ENCODE measurements around the gene ABHD16B.
"Not testable (repeated sequence)": the region's sequence is repeated elsewhere in the genome, so short reads cannot be mapped to it uniquely, and the experiment has no call there.

The ABHD16B gene

DNA sequence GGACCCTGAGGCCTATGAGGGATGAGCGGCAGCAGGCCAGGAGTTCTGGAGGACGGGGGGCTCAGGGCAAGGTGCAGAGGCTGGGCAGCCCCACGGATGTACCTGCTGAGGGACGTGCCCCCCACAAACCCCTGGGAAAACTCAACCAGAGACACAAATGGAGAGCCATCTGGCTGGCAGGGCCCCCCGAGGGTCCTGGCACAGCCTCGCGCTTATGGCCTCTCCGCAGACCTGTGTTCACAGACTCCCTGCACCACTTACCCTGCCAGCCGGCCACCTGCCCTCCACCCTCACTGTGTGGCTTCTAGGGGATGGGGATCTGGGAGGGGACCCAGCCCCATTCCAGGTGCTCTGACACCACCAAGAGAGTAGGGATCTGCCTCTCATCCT, 26.8 kb upstream of the ABHD16B start:
- no peak for DNase-seq (ENCODE audit: extremely low read depth in 1 of 2, low read depth in 1 of 2)

DNA sequence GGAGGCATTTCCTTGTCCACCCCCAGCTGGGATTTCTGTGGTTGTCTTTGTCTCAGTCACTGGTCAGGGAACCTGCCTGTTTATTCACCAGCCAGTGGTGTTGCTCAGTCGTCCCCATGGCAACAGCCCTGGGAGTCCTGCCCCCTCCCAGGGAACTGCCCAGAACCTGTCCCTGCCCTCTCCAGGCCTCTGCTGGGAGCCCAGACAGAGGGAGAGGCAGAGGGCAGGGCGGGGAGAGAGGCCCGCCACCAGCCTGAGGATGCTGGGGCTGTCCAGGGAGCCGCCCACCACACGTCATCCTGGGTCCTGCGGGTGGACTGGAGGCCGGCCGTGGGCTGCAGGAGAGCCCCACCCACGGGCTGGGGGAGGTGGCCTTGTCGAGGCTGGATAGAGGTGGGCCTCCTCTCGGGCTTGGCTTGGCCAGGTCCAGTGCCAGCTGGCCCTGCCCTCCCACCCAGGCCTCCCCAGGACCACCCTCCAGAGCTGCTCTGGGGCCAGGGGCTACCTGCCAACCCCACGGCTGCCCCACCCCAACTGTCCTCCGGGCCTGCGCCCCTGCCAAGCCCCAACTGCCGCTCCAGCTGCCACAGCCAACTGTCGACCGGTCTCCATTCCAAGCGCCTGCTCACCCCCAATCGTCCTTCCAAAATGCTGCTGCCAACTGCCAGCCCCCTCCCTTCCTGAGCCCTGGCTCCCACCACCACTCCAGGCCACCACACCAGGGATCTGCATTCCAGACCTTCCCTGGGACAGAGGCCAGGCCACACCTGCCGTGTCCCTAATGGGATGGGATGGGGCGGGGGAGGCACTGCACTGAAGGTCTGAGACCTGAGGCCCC, 26.1 kb upstream of the ABHD16B start:
- no peak for DNase-seq (ENCODE audit: extremely low read depth in 1 of 2, low read depth in 1 of 2)

DNA sequence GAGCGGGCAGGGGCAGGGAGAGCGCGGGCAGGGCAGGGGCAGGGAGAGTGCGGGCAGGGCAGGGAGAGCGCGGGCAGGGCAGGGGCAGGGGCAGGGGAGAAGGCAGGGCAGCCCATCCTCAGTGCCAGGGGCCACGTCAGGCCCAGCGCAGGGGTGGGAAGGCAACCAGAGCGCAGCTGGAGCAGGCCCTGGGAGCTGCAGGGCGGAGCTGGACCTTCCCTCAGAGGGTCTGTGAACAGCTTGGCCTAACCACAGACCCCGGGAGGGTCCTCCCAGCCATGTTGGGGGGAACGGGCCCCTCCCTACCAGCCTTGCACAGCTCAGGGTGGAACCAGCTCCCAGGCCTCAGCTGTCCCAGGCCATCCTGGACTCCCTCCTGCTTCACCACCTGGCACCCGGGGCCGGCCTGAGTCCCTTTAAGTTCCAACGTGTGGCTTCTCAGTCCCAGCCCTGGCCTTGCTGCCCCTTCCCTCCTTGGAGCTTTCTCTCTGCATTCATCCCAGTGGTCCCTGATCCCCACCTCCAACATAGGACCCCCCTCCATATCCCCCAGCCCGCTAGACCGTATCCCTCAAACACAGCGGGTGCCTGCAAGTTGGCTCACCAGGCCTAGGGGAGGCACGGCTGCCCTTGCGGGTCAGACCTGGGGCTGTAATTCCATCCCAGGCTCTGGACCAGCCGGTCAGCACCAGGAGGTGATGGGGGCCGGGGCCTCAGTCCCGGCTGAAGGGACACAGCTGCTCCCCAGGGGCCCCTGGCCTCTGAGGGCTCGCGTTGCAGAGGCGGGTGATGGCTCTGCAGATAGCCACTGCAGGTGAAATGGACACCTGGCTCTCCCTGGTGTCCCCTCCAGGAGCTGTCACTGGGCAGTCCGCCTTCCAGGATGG, 24.6 kb upstream of the ABHD16B start:
- no peak for DNase-seq (ENCODE audit: extremely low read depth in 1 of 2, low read depth in 1 of 2)

DNA sequence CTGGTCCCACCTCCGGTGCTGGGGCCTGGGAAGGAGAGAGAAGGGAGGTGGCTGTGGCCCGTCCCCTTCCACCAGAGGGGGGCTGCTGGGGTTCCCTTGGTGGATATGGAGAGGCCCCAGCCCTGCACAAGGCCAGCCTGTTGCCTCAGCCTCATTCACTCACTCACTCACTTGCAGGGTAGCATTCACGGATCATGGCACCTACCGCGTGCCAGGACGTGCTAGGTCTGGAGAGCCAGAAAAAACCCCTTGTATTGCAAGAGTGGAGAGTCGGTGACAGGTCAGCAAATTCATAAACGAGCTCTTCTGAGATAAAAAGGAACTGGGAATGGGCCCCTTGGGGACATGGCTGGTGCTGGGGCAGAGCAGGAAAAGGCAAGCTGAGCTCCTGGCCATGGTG, 23.8 kb upstream of the ABHD16B start:
- DNase-seq (ENCODE audit: extremely low read depth in 1 of 2, low read depth in 1 of 2) = no peak

DNA sequence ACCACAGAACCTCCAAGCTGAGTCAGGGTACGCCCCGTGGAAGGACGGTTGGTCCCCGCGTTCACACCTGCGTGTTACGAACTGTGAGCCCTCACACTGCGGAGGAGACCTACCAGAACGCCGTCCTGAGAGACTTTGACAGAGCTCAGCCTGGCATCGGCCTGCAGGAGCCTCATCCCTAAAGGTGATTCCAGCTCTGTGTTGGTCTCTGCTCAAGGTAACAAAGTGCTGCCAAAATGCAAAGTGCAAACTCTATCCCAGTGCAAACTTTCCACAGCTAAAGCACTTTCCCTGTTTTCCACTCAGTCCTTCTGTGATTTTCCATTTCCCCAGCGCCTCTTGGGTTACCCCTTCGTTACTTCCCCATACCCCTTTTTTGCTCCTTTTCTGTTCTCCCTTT, 21.7 kb upstream of the ABHD16B start:
- no peak for DNase-seq (ENCODE audit: extremely low read depth in 1 of 2, low read depth in 1 of 2)

DNA sequence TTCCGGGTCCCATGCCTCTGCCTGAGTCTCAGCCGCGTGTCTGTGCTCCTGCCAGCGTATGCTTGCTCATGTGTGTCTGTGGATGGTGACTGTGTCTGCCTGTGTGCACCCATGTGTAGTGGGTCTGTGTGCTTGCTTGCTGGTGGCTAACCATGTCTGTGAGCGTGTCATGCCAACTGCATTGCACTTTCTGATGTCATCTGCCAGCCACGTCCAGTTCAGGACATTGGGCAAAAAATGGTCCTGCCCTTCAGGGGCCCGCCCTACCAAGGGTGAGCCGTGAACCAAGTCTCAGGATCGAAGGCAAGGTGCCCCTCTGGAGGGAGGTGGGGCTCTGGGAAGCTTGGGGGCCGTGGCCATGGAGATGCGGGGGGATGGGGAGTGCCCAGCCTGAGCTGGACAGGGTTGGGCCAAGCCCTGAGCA, 20.9 kb upstream of the ABHD16B start:
- DNase-seq (ENCODE audit: extremely low read depth in 1 of 2, low read depth in 1 of 2) = no peak

DNA sequence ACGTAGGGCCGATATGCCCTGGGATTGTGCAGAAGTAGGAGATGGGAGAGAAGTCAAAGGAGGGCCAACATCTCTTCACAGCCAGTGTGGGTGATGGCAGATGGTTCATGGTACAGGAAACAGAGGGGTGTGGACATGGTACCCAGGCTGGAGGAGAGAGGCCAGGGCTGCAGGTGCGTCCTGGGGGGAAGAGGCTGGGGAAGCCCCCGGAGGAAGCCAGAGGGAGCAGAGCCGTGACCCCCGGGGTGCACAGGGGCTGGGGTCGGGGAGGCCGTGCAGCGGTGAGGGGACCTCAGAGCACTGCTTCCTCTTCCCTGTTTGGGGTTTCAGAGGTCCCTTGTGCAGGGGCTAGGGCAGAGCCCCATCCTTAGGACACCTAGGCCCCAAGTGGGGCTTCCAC, 19.0 kb upstream of the ABHD16B start:
- no peak for DNase-seq (ENCODE audit: extremely low read depth in 1 of 2, low read depth in 1 of 2)

DNA sequence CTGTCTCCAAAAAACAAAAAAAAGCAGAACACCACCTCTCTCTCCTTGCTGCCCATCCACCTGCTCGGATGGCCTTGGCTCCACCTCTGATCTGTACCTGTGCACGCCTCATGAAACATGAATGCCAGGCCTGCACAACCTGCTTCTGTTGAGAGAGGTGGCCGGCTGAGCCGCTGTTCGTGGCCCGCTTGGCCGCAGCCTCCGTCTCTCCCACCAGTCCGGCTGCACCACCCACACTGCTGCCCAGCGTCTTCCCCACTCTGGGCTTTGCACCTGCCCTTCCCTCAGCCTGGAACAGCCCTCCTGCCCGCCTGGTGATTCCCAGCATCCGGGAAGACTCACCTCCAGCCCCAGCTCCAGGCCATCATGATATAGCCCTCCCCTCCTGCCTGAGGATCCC, 18.1 kb upstream of the ABHD16B start:
- DNase-seq (ENCODE audit: extremely low read depth in 1 of 2, low read depth in 1 of 2) = no peak

DNA sequence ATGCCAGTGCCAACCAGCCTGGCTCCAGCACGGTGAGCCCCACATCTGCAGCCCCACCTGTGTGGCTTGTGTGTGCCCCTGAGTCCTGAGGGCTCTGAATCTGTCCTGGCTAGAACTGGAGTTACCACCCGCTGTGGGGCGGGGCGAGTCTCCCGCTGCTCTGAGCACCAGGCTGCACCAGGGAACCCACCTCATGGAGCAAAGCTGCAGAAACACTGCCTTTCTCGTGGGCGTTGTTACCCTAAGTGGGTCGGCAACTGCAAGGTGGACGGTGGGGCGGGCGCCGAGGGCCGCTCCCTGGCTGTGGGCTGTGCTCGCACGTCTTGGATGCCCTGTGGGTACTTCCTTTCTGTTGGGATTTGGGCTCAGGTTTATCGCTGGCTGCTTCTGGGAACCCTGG, 17.5 kb upstream of the ABHD16B start:
- DNase-seq (ENCODE audit: extremely low read depth in 1 of 2, low read depth in 1 of 2) = no peak

DNA sequence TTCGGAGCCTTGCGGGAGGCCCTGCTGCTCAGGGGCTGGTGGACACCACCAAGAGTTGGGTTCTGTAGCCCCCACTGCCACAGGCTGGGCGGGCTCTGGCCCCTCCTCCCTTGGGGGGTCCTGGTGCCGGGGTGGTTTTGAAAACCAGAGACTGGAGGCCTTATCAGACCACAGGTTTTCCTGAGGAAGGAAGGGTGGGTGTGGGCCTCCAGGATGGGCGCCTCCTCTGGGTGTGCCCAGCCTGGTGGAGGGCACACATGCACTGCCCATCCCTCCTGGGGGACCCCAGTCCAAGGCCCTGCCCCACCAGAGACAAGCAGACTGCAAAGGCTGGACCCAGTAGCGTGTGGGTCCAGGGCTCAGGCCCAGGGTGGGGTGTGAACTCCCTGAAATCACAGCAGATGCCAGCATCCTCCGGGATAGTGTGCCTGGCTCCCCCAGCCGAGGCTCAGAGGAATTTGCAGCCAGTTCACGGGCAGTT, 16.7 kb upstream of the ABHD16B start:
- no peak for DNase-seq (ENCODE audit: extremely low read depth in 1 of 2, low read depth in 1 of 2)

DNA sequence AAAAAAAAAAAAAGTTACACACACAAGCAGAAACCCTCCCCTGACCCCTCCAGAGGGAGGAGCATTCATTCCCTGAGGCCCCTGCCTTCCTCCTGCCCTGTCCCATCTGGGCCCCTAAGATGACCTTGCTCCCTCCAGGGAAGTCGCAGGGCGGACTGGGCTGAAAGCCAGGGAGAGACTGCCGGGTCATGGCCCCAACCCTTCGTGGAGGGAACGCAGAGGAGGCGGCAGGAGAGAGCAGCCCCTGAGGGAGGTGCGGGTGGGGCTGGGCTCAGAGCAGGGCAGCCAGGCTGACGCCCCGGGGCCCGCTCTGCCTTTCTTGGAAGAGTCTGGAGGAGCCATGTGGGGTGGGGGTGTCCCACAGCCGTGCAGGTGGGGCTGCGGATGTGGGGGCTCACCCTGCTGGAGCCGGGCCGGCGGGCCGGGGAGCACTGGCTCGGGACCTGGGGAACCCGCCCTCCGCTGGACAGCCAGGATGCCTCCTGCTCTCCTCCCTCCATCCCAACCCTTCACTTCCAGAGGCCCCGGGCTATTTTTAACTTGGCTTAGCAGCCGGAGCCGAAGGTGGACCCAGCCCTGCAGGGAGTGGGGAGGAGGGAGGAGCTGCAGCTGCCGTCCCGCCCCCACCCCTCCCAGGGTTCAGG, 15.0 kb upstream of the ABHD16B start:
- no peak for DNase-seq (ENCODE audit: extremely low read depth in 1 of 2, low read depth in 1 of 2)

DNA sequence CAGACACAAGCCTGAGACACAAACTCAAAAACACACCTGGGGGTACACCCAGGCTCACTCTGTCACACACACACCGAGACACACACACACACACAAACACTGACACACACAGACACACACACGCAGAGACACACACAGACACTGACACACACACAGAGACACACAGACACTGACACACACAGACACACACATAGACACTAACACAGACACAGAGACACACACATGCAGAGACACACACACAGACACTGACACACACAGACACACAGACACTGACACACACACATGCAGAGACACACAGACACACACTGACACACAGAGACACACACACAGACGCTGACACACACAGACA, 14.4 kb upstream of the ABHD16B start:
- DNase-seq (ENCODE audit: extremely low read depth in 1 of 2, low read depth in 1 of 2) = no peak

DNA sequence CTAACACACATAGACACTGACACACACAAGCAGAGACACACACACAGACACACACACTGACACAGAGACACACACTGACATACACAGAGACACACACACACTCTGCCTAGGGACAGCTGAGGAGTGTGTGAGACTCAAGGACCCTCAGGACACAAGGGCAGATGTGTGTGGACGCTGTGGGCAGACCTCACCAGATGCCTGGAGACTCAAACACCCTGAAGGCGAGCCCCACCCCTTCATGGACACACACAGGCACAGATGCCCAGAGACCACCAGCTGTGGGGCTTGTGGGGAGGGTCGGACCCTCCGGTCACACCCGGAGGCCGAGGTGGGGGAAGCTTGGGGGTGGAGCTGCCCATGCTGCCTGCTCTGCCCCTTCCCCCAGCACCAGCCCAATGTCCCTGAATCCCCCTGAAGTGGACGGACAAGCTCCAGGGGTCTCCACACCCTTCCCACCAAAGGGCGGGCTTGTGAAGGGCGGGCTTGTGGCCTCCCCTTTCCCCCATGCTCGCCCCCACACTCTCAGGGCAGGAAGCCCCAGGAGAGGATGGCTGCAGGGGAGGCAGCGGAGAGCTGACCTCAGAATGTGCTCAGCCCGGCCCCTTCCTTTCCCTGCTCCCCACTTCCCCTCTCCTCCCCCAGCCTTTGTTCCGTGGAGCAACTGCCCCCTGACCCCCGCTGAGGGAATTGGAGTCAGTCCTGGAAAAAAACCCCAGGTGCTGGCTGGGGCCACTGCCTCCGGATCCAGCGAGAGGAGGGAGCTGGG, 13.9 kb upstream of the ABHD16B start:
- no peak for DNase-seq (ENCODE audit: extremely low read depth in 1 of 2, low read depth in 1 of 2)

DNA sequence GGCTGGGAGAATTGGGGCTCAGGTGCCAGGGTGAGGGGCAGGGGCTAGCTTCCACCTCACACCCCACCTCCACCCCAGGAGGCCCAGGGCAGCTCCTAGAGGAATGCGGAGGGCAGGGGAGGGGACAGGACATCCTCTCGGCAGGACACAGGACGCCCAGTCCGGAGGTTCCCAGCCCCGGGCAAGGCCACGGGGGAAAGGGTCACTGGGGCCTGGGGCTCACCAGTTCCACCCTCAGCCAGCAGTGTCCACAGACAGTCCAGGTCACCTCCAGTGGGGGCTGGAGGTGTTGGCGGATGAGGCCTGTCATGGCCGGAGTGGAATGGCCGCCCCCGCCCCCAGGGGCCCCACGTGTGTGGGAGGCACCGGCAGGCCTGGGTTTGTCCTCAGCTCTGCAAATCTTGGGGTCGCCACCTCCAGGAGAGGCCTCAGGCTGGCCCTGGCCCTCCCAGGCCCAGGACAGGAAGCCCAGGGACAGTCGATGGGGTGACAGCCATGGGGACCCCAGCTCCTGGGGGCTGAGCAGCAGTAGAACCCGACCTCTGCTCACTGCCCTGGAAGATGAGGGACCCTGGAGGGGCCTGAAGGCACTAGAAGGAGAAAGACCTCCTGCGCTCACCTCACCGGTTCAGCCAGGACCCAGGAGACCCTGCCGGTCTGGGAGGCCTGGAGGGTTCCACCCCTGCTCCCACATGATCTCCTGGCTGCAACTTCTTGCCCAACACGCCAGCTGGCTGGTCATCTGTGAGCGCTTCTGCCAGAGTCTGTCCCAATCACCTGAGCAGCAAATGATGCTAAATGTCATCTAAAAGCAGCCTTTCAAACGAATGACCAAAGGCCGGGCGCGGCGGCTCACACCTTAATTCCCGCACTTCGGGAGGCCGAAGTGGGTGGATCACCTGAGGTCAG, 13.0 kb upstream of the ABHD16B start:
- DNase-seq (ENCODE audit: extremely low read depth in 1 of 2, low read depth in 1 of 2) = no peak

DNA sequence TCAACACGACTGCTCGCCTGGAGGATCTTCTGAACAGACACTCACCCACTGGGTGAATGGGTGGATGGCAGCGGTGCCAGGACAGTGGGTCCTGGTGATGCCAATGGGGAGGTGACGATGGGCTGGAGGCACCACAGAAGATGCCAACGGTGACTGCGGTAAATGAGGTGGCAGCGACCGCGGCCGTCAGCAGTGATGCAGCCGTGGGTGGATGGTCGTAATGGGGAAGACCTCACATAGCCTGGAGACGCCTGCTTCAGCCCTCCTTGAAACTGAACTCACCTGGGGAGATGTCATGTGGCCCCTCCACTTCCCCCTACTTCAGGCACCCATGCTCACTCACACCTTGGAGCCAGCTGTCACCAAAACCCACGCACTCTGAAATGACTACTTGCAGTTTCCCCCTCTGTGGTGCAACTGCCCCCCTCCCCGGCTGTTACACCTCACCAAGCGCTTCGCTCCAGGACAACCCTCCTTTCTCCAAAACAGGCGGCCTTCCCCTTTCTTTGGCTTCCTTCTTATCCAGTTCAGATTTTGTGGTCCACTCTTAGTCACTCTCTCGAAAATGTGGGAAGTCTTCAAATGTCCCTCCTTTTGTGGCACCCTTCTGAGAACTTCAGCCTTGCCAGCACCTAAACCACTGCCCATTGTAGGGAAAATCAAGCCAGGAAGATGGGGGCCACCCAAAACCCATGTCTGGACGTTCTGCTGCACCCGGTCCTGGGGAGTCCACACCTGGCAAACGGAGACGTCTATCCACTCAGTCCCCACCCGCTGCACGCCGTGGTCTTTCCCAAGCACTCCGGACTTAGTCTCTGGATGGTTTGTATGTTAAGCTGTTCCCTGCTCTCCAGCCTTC, 10.4 kb upstream of the ABHD16B start:
- DNase-seq (ENCODE audit: extremely low read depth in 1 of 2, low read depth in 1 of 2) = no peak

DNA sequence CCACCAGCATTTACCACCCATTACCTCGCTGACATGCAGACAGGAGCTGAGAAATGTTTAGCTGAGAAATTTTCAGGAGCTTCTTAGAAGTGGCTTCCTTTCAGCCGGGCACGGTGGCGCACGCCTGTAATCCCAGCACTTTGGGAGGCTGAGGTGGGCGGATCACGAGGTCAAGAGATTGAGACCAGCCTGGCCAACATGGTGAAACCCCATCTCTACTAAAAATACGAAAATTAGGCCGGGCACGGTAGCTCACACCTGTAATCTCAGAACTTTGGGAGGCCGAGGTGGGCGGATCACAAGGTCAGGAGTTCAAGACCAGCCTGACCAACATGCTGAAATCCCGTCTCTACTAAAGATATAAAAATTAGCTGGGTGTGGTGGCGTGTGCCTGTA, 9.8 kb upstream of the ABHD16B start:
- DNase-seq (ENCODE audit: extremely low read depth in 1 of 2, low read depth in 1 of 2) = not testable (repeated sequence)

DNA sequence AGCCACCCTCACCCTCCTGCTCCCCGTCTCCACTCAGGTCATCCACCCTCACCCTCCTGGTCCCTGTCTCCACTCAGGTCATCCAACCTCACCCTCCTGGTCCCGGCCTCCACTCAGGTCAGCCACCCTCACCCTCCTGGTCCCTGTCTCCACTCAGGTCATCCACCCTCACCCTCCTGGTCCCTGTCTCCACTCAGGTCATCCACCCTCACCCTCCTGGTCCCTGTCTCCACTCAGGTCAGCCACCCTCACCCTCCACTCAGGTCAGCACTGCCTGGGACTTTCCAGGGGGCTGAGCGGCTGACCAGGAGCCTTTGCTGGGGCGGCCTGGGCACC, 7.6 kb upstream of the ABHD16B start:
- DNase-seq (ENCODE audit: extremely low read depth in 1 of 2, low read depth in 1 of 2) = not testable (repeated sequence)

DNA sequence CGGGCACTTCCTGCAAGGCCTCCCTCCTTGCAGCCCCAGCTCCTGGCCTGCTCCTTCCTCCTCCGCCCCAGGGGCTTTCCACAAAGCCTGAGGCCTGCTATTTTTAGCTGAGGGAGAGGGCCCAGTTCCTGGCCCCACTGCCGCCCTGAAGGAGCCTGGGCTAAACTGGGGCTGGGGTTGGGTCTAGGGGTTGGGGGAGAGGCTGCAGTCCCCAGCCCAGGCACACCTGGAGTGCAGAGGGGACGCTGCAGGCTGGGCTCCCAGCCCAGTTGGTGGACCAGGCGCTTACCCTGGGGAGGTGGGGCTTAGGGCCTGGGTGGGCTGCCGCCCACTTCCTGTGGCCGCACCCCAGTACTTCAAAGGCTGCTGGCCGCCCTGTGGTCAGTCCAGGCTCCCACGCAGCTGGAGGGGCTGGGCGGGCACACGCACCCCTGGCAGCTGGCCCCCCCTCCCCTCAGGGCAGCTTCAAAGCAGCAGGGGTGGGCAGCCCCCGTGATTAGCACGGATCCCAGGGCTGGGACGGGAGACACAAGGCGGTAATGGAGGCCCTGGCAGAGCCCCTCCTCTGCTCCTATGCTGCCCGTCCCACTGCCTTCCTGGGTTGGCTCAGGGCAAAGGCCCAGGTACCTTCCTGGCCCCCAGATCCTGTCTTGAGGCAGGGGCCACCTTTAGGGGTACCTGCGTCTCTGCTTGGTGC, 7.1 kb upstream of the ABHD16B start:
- DNase-seq (ENCODE audit: extremely low read depth in 1 of 2, low read depth in 1 of 2) = no peak
